GM19452 (cell line): ENCODE measurements around the gene MS4A6E.
"Not testable (repeated sequence)": the region's sequence is repeated elsewhere in the genome, so short reads cannot be mapped to it uniquely, and the experiment has no call there.

Experiments used
- ATAC-seq: cut with Tn5 transposase; IDR thresholded peaks from one replicate; pipeline ENCODE4 v1.9.1; 2021; ENCODE audit not compliant: unreplicated experiment

Gene MS4A6E

GRCh38 chr11:60334005-60334620, 7.1 kb downstream of the MS4A6E start:
- peak; percentile 62 for ATAC-seq

GRCh38 chr11:60336767-60337391, 9.8 kb downstream of the MS4A6E start:
- ATAC-seq: no peak

GRCh38 chr11:60338053-60338452, 11.0 kb downstream of the MS4A6E start:
- ATAC-seq: no peak

GRCh38 chr11:60339356-60339755, 12.3 kb downstream of the MS4A6E start:
- no peak for ATAC-seq

GRCh38 chr11:60343094-60343704, 16.1 kb downstream of the MS4A6E start:
- no peak for ATAC-seq

- no peak for ATAC-seq
These were observed 17.1 kb downstream of the MS4A6E start for GRCh38 chr11:60344146-60344545.

GRCh38 chr11:60345489-60345888, 18.4 kb downstream of the MS4A6E start:
- ATAC-seq: no peak

- ATAC-seq: no peak
These were observed 20.2 kb downstream of the MS4A6E start for GRCh38 chr11:60347084-60347797.

GRCh38 chr11:60348116-60348515, 21.1 kb downstream of the MS4A6E start:
- no peak for ATAC-seq

- no peak for ATAC-seq
These were observed 22.9 kb downstream of the MS4A6E start for GRCh38 chr11:60349990-60350389.

GRCh38 chr11:60357771-60358170, 30.7 kb downstream of the MS4A6E start:
- no peak for ATAC-seq

GRCh38 chr11:60360621-60361020, 33.6 kb downstream of the MS4A6E start:
- no peak for ATAC-seq

GRCh38 chr11:60362241-60362640, 35.2 kb downstream of the MS4A6E start:
- no peak for ATAC-seq

GRCh38 chr11:60363542-60364470, 36.8 kb downstream of the MS4A6E start:
- ATAC-seq: peak; percentile 55

- not testable (repeated sequence) for ATAC-seq
These were observed 39.3 kb downstream of the MS4A6E start for GRCh38 chr11:60366262-60366904.

- peak; percentile 73 for ATAC-seq
These were observed 40.0 kb downstream of the MS4A6E start for GRCh38 chr11:60367009-60367408.

- no peak for ATAC-seq
These were observed 40.8 kb downstream of the MS4A6E start for GRCh38 chr11:60367896-60368295.

GRCh38 chr11:60370252-60370810, 43.3 kb downstream of the MS4A6E start:
- no peak for ATAC-seq

- ATAC-seq: no peak
These were observed 43.8 kb downstream of the MS4A6E start for GRCh38 chr11:60370811-60371298.

- ATAC-seq: no peak
These were observed 44.3 kb downstream of the MS4A6E start for GRCh38 chr11:60371386-60371785.
